OCI-LY7 (cell line): ENCODE results near the gene UTP14C.

Experiments
- EZH2phosphoT487 ChIP-seq: fragments of 200-600 bp; sonication (generic); IDR thresholded peaks from 2 replicates; pipeline ENCODE4 v1.6.1; 2018; ENCODE audit warnings: low read depth, borderline replicate concordance, mild to moderate bottlenecking, mixed run types, antibody characterized with exemption, low read length, moderate library complexity, mixed read lengths
- TF ChIP-seq, protein P1 (sequence below): fragments of 200-600 bp; sonication (generic); conservative IDR thresholded peaks from 2 replicates; pipeline ENCODE4 v1.5.1; 2014; ENCODE audit warnings: mild to moderate bottlenecking, antibody characterized with exemption, low read length, moderate library complexity, mixed read lengths

DNA sequence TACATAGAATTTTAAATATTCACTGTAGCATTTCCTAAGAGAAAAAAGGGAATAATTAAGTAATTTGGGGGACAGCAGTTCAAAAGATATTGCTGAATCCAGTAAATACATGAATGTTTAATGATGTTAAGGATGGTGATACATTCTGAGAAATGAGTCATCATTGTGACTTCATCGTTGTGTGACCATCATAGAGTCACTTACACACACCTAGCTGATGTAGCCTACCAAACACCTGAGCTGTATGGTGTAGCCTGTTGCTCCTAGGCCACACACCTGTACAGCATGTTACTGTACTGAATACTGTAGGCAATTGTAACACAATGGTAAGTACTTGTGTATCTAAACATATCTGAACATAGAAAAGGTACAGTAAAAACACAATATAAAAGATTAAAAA lies 48.1 kb upstream of the UTP14C start:
- TF ChIP-seq, protein P1, sequence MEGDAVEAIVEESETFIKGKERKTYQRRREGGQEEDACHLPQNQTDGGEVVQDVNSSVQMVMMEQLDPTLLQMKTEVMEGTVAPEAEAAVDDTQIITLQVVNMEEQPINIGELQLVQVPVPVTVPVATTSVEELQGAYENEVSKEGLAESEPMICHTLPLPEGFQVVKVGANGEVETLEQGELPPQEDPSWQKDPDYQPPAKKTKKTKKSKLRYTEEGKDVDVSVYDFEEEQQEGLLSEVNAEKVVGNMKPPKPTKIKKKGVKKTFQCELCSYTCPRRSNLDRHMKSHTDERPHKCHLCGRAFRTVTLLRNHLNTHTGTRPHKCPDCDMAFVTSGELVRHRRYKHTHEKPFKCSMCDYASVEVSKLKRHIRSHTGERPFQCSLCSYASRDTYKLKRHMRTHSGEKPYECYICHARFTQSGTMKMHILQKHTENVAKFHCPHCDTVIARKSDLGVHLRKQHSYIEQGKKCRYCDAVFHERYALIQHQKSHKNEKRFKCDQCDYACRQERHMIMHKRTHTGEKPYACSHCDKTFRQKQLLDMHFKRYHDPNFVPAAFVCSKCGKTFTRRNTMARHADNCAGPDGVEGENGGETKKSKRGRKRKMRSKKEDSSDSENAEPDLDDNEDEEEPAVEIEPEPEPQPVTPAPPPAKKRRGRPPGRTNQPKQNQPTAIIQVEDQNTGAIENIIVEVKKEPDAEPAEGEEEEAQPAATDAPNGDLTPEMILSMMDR = no peak
- TF ChIP-seq EZH2phosphoT487 = no peak
